ENCODE results near the gene FAM110D.

FAM110D gene

GRCh38 chr1:26197813-26198212, 38.9 kb downstream of the FAM110D start:
- Mint-ChIP-seq H3K9me3 (no peaks in the 10 kb centered on the region), H3K27me3 (peaks cover 61% of the 10 kb centered on the region), H3K4me1 (peaks cover 49% of the 10 kb centered on the region), H3K27ac (no peak overlapping the region), H3K4me3 (no peak overlapping the region), H3K36me3 (no peaks in the 10 kb centered on the region)
- no peak for DNase-seq
- CTCF ChIA-PET, result no interaction called here

- H3K27me3 Mint-ChIP-seq, result peaks cover 55% of the 10 kb centered on the region
- CTCF ChIA-PET, result interaction anchor here (1.2 kb wide), 1 partner anchor 55 kb away, joined by 4 read pairs; no protein-coding TSS in a partner anchor
- peaks cover 52% of the 10 kb centered on the region for H3K4me1 Mint-ChIP-seq
- peak overlapping the region; percentile 85 for H3K27ac Mint-ChIP-seq
- H3K4me3 Mint-ChIP-seq, result no peak overlapping the region
- H3K9me3 Mint-ChIP-seq, result no peaks in the 10 kb centered on the region
- no peaks in the 10 kb centered on the region for H3K36me3 Mint-ChIP-seq
- no peak for DNase-seq
These were observed 41.5 kb downstream of the FAM110D start for GRCh38 chr1:26200413-26200812.

- Mint-ChIP-seq H3K4me1 (peaks cover 52% of the 10 kb centered on the region), H3K4me3 (no peak overlapping the region), H3K9me3 (no peaks in the 10 kb centered on the region), H3K36me3 (no peaks in the 10 kb centered on the region), H3K27ac (no peak overlapping the region), H3K27me3 (peaks cover 34% of the 10 kb centered on the region)
- CTCF ChIA-PET, result interaction anchor here (0.7 to 2.2 kb wide), 6 partner anchors 13 to 214 kb away, joined by 3 to 9 read pairs (median 5); partner anchors contain the start of genes CEP85 and ZNF593
- DNase-seq, result no peak
These were observed 44.9 kb downstream of the FAM110D start for GRCh38 chr1:26203642-26204318.

GRCh38 chr1:26210147-26210870, 51.4 kb downstream of the FAM110D start:
- H3K27ac Mint-ChIP-seq, result no peak overlapping the region
- CTCF ChIA-PET, result interaction anchor here (0.9 to 1.5 kb wide), 4 partner anchors 21 to 207 kb away, joined by 3 to 6 read pairs (median 4); no protein-coding TSS in a partner anchor

GRCh38 chr1:26212726-26213125, 53.8 kb downstream of the FAM110D start:
- Mint-ChIP-seq H3K36me3 (no peaks in the 10 kb centered on the region), H3K4me3 (no peak overlapping the region), H3K9me3 (no peaks in the 10 kb centered on the region), H3K4me1 (no peaks in the 10 kb centered on the region), H3K27ac (peak overlapping the region; percentile 45), H3K27me3 (peaks cover 40% of the 10 kb centered on the region)
- CTCF ChIA-PET, result interaction anchor here (0.5 to 0.8 kb wide), 2 partner anchors 19 to 111 kb away, joined by 3 read pairs; no protein-coding TSS in a partner anchor
- DNase-seq, result no peak

More at GRCh38 chr1:26210147-26210870, 51.4 kb downstream of the FAM110D start:
- Mint-ChIP-seq H3K4me3 (no peak overlapping the region), H3K9me3 (no peaks in the 10 kb centered on the region), H3K27me3 (peaks cover 43% of the 10 kb centered on the region), H3K36me3 (no peaks in the 10 kb centered on the region), H3K4me1 (no peaks in the 10 kb centered on the region)
- no peak for DNase-seq

- Mint-ChIP-seq H3K36me3 (no peaks in the 10 kb centered on the region), H3K27ac (no peak overlapping the region), H3K9me3 (no peaks in the 10 kb centered on the region), H3K4me1 (no peaks in the 10 kb centered on the region), H3K27me3 (peaks cover 39% of the 10 kb centered on the region), H3K4me3 (no peak overlapping the region)
- CTCF ChIA-PET, result interaction anchor here (1.3 kb wide), 1 partner anchor 38 kb away, joined by 3 read pairs; no protein-coding TSS in a partner anchor
- DNase-seq, result no peak
These were observed 54.5 kb downstream of the FAM110D start for GRCh38 chr1:26213335-26213905.

All from activated naive CD4-positive, alpha-beta T cell treated with anti-CD3 and anti-CD28 coated beads, Interleukin-2, amount 10 ng/mL, durations not matched to agents 7 days and 5 days (primary cell).